NCI-H2107 treated with DMSO at 0.1 percent for 48 hours (cell line): ENCODE measurements around the gene MAP3K20.
"Not testable (repeated sequence)": the region's sequence is repeated elsewhere in the genome, so short reads cannot be mapped to it uniquely, and the experiment has no call there.

ENCODE experiments used
- DNase-seq: peaks from one replicate; lab custom pipeline; 2025; ENCODE audit not compliant: unreplicated experiment; lab: John Stamatoyannopoulos, UW

MAP3K20 gene

GRCh38 chr2:173264151-173264550 is 188.5 kb downstream of the MAP3K20 start:
- DNase-seq = no peak

GRCh38 chr2:173264603-173265366 is 189.1 kb downstream of the MAP3K20 start:
- DNase-seq = no peak

GRCh38 chr2:173271135-173271534 is 195.5 kb downstream of the MAP3K20 start:
- DNase-seq = no peak

- no peak for DNase-seq
Measured at GRCh38 chr2:173271825-173272224, 196.2 kb downstream of the MAP3K20 start.

- no peak for DNase-seq
Measured at GRCh38 chr2:173272849-173273248, 197.2 kb downstream of the MAP3K20 start.

- no peak for DNase-seq
Measured at GRCh38 chr2:173278794-173279526, 203.3 kb downstream of the MAP3K20 start.

- DNase-seq = no peak
Measured at GRCh38 chr2:173279527-173279868, 203.9 kb downstream of the MAP3K20 start.

- DNase-seq = no peak
Measured at GRCh38 chr2:173280853-173281252, 205.2 kb downstream of the MAP3K20 start.

GRCh38 chr2:173281898-173282297 is 206.3 kb downstream of the MAP3K20 start:
- not testable (repeated sequence) for DNase-seq

GRCh38 chr2:173282795-173283545 is 207.3 kb downstream of the MAP3K20 start:
- no peak for DNase-seq

- no peak for DNase-seq
Measured at GRCh38 chr2:173286153-173286809, 210.6 kb downstream of the MAP3K20 start.

- DNase-seq = no peak
Measured at GRCh38 chr2:173287594-173287993, 211.9 kb downstream of the MAP3K20 start.

- no peak for DNase-seq
Measured at GRCh38 chr2:173288561-173288960, 212.9 kb downstream of the MAP3K20 start.

- DNase-seq = no peak
Measured at GRCh38 chr2:173290046-173290445, 214.4 kb downstream of the MAP3K20 start.

GRCh38 chr2:173290518-173290917 is 214.9 kb downstream of the MAP3K20 start:
- DNase-seq = no peak

- no peak for DNase-seq
Measured at GRCh38 chr2:173291412-173291811, 215.8 kb downstream of the MAP3K20 start.

GRCh38 chr2:173296235-173296634 is 220.6 kb downstream of the MAP3K20 start:
- DNase-seq = no peak

GRCh38 chr2:173298536-173299097 is 223.0 kb downstream of the MAP3K20 start:
- no peak for DNase-seq

GRCh38 chr2:173299764-173300163 is 224.1 kb downstream of the MAP3K20 start:
- DNase-seq = no peak

GRCh38 chr2:173300458-173300857 is 224.8 kb downstream of the MAP3K20 start:
- no peak for DNase-seq

GRCh38 chr2:173301549-173301948 is 225.9 kb downstream of the MAP3K20 start:
- DNase-seq = not testable (repeated sequence)
